ENCODE results near the gene TREM1.
"Not testable (repeated sequence)": the region's sequence is repeated elsewhere in the genome, so short reads cannot be mapped to it uniquely, and the experiment has no call there.

TREM1 gene

DNA sequence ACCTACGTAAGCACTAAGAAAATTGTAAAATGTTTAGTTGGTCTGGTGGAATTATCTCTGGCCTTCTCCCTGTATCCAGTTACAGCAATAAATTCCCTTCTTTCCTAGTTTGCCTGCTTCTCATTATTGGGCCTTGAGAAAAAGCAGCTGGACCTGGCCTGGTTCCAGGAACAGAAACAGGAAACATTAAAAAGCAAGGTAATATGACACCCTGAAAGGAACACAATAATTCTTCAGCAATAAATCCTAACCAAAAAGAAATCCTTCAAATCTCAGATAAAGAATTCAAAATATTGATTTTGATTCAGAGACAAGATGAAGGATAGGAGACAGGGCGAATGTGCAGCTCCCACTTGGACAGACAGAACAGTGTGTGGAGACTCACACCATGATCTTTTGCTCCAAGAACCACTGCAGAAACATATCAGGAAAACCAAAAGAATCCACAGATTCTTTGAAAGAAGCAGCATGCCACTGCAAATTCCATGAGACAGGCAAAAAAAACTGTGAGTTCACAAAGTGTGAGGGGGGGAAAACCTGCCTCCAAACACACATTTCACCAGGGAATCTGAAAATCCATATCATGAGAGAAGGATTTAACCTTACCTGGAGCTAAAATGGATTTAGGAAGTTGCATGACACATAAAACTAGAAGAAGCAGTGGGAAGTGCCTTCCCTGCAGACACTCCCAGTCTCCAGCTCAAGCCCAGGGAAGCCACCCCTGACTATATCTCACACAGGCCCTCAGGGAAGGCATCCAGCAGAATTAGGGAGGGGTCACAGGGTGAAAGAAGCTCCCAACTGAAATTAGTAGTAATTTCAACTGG lies 28.9 kb downstream of the TREM1 start:
- DNase-seq, result no peak

DNA sequence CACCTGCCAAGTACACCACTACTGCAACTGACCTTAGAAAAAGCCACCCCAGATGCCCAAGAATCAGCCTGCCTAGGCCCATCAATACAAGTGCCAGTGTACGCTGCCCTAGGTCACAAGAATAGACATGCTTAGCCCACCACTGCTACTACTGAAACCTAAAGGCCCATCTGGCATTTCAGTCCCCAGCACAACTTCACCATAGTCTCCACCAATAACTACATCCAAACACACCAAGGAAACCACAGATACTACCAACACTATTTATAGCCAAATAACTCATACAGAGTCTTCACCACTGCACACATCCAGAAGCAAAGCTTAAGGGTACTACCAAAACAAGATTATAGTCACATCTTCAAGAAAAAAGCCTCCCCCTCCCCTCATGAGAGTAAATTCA lies 30.1 kb downstream of the TREM1 start:
- no peak for DNase-seq

- DNase-seq, result no peak
These were observed 30.7 kb downstream of the TREM1 start for GRCh38 chr6:41255638-41256246.

DNA sequence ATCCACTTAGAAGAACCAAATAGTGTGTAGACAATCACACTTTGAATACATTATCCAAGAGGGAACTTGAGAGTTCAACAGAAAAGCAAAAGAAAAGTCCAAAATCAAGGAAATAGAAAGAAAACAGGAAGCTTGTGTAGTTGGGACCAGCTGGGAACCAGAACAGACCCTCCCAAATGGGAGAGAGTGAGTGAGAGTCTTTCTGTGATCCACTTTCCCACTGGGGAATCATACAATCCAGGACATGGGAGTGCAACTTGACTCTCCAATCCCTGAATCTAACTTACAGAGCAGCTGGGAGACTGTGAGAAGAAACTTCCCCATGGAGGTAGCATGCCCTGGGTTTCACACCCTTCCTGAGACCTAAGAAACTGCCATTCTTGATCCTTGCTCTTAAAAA lies 31.4 kb downstream of the TREM1 start:
- no peak for DNase-seq

- DNase-seq, result no peak
These were observed 33.9 kb downstream of the TREM1 start for GRCh38 chr6:41252401-41253169.

- no peak for DNase-seq
These were observed 38.4 kb downstream of the TREM1 start for GRCh38 chr6:41247882-41248705.

DNA sequence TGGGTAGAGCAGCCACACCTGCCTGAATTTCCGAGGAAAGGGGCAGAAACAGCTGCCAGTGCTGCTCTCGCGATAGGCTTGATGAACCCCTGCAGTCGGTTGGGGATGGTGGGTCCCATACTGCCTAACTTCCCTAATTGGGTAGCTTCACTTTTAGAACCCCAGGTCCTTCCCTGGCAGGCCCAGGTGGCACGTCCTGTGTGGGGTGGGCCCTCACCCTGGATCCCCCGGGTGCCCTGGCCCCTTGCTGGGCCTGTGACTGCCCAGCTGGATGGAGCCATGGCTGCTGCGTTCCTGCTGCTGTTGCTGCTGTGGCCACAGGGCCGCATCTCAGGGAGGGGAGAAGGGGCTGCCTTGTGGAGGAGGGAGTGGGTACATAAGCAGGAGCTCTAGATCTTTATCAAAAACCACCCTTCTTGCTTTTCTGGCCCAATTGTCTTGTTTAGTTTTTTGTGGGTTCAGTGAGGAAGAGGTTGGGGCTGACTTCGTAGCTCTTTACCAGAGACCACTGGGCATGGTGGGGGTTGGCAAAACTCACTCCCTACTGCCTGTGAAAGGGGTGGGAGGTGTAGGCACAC lies 39.1 kb downstream of the TREM1 start:
- no peak for DNase-seq

DNA sequence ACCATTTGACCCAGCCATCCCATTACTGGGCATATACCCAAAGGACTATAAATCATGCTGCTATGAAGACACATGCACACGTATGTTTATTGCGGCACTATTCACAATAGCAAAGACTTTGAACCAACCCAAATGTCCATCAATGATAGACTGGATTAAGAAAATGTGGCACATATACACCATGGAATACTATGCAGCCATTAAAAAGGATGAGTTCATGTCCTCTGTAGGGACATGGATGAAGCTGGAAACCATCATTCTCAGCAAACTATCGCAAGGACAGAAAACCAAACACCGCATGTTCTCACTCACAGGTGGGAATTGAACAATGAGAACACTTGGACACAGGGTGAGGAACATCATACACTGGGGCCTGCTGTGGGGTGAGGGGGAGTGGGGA lies 40.0 kb downstream of the TREM1 start:
- DNase-seq, result not testable (repeated sequence)

- DNase-seq, result no peak
These were observed 46.9 kb downstream of the TREM1 start for GRCh38 chr6:41239467-41240159.

GRCh38 chr6:41237128-41237527 lies 49.4 kb downstream of the TREM1 start:
- DNase-seq, result no peak

DNA sequence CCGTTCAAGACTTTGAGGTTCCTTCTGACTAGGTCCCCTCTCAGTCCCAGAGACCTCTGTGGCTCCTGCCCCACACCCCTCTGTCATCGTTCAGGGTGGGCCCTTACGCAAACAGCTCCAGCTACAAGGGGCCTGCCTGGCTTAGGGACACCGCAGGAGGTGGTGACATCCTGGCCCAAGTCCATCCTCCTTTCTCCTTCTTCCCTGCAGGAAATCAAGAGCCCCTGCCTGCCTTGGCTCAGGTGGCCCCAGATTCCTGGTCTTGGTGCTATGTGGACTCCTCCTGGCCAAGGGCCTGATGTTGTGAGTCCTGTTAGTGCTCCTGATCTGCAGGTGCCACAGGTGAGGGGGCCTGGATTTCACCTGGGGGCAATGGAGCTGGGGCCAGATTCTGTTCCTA lies 50.2 kb downstream of the TREM1 start:
- DNase-seq, result no peak

DNA sequence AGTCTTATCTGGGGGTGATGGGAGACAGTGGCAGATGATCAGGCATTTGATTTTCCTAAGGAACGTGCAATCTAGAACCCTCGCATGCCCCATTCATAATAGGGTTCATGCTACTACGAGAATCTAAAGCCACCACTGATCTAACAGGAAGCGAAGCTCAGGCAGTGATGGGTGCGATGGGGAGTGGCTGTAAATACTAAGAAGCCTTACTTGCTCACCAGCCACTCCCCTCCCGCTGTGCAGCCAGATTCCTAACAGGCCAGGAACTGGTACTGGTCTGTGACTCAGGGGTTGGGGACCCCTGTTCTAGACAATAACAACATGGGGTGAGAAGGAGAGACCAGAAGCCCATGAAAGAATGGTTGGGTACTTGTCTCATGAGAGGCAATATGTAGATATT lies 53.8 kb downstream of the TREM1 start:
- no peak for DNase-seq

GRCh38 chr6:41231246-41231645 lies 55.2 kb downstream of the TREM1 start:
- DNase-seq, result no peak

DNA sequence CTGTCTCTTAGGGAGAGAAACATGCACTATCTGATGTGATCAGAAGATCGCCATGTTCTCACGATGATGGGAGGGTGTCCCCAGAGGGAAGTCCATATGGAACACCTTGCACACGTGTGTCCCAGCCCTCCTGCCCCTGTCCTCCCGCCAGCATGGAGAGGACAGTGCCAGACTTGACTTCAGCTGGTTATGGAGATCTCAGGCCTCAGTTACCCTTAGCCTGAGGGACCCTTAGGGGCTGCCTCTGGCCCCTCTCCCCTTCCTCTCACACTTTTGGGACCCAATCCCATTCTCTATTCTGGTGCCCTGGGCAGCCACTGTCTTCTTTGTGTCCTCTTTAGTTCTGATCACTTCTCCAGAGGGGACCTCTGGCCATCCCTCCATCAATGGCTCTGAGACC lies 56.8 kb downstream of the TREM1 start:
- DNase-seq, result no peak

DNA sequence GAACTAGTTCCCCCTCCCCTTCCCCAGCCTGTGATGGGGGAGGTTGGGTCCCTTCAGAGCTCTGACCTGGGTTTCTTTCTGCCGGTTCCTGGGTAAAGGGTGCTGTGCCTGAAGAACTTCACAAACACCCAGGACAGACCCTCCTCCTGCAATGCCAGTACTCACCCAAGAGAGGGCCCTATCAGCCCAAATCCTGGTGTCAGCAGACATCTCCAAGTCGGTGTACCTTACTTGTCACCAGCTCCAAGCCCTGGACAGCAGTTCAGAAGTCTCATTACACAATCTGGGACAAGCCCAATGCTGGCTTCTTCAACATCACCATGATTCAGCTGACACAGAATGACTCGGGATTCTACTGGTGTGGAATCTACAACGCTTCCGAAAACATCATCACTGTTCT lies 57.9 kb downstream of the TREM1 start:
- no peak for DNase-seq

DNA sequence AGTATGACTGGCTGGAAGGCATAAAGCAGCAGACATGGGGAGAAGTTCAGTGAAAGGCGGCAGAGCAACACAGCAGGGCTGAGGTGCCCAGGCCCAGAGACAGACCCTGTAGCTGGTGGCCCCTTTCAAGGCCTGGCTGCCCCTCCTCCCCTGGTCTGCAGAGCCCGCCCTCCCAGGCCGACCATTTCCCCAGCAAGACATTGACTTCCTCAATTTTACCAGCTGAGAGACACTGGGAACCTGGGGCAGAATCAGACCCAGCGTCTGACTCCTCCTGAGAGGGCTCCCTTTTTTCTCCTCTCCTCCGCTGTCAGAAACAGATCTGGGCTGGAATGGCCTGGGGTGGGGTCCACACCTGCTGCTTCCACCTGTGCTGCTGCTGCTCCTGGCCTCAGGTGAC lies 58.4 kb downstream of the TREM1 start, which contains the start of gene TREML4:
Gene TREML4 (plus strand): TSS at position 254 of the 400 bp plus-strand sequence. CDS start 79 bp downstream, at position 333.
- DNase-seq, result no peak

DNA sequence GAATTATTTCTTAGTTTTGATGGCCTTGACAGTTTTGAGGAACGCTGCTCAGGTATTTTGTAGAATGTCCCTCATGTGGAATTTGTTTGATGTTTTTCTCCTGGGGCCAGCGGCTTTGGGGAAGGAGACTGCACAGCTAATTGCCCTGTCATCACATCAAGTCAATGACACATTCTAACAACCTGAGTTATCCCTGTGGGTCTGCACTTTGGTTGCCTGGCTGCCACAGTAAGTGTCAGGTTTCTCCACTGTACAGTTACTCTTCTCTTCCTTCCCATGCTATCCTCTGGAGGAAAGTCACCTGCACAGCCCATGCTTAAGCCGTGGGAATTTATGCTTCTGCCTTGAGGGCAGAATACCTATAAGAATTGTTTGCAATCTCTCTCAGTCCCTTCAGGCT lies 59.7 kb downstream of the TREM1 start:
- no peak for DNase-seq

DNA sequence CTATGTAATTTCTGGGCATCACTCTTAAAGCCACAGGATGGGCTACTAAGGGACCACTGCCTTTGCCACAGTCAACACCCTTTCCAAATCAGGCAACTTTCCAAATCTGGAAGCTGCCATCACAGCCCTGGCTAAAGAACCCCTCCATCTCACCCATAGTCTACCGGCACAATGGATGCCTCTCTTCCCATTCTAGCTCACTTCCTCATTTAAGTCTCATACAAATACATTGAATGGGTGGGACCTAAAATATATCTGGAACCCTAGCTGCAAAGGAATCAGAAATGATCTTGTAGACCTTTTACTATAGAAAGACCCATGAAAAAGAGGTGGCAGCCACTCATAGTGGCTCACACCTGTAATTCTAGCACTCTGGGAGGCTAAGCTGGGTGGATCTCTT lies 61.7 kb downstream of the TREM1 start:
- DNase-seq, result no peak
